ENCODE data around the gene KLHL35. TPM values are rescaled to one million over a fixed set of nuclear protein-coding genes. Genes with fewer than 3 reads are reported as not detected.

The KLHL35 gene
- total and polyA plus RNA-seq, 5 donors from 2014 or later, result 0.31 to 0.78 (median 0.48) TPM; not detected in 1

- peaks cover 22% of the 10 kb centered on the region for H3K4me1 ChIP-seq (ENCODE audit: control insufficient read depth, insufficient read depth, low read length, poor library complexity, severe bottlenecking)
- H3K36me3 ChIP-seq (ENCODE audit: control insufficient read depth, insufficient read depth, low read length), result peaks cover 23% of the 10 kb centered on the region
- no peaks in the 10 kb centered on the region for H3K27me3 ChIP-seq (ENCODE audit: control insufficient read depth, insufficient read depth, low read length)
- H3K9me3 Mint-ChIP-seq, result no peaks in the 10 kb centered on the region
- peaks cover 8% of the 10 kb centered on the region for H3K36me3 Mint-ChIP-seq
- peaks cover 0 to 19% (median 17%) of the 10 kb centered on the region in 4 donors for H3K4me1 Mint-ChIP-seq
- no peak overlapping the region for H3K4me3 ChIP-seq (ENCODE audit: low read depth, low read length)
- peak overlapping the region in 1 of 4 donors; percentile 41 for H3K4me3 Mint-ChIP-seq
- no peak for ATAC-seq (ENCODE audit: low read depth in 2 of 2)
- no peak overlapping the region for H3K27ac Mint-ChIP-seq
- H3K27ac ChIP-seq (ENCODE audit: insufficient read depth, low read length, poor library complexity, severe bottlenecking), result no peak overlapping the region
- H3K9me3 ChIP-seq (ENCODE audit: control insufficient read depth in 2 of 2, low read length in 2 of 2), result no peaks in the 10 kb centered on the region
- no peaks in the 10 kb centered on the region for H3K27me3 Mint-ChIP-seq
- no peak for DNase-seq
Measured at GRCh38 chr11:75472081-75472732, 39.2 kb upstream of the KLHL35 start.

- no peak for ATAC-seq (ENCODE audit: low read depth in 2 of 2)
- Mint-ChIP-seq H3K36me3 (peaks cover 8% of the 10 kb centered on the region), H3K9me3 (no peaks in the 10 kb centered on the region), H3K27me3 (no peaks in the 10 kb centered on the region), H3K27ac (no peak overlapping the region), H3K4me1 (peaks cover 0 to 18% (median 16%) of the 10 kb centered on the region in 4 donors), H3K4me3 (no peak overlapping the region)
- H3K27ac ChIP-seq (ENCODE audit: insufficient read depth, low read length, poor library complexity, severe bottlenecking), result no peak overlapping the region
- peaks cover 18% of the 10 kb centered on the region for H3K4me1 ChIP-seq (ENCODE audit: control insufficient read depth, insufficient read depth, low read length, poor library complexity, severe bottlenecking)
- no peaks in the 10 kb centered on the region for H3K9me3 ChIP-seq (ENCODE audit: control insufficient read depth in 2 of 2, low read length in 2 of 2)
- peaks cover 22% of the 10 kb centered on the region for H3K36me3 ChIP-seq (ENCODE audit: control insufficient read depth, insufficient read depth, low read length)
- no peak overlapping the region for H3K4me3 ChIP-seq (ENCODE audit: low read depth, low read length)
- H3K27me3 ChIP-seq (ENCODE audit: control insufficient read depth, insufficient read depth, low read length), result no peaks in the 10 kb centered on the region
- no peak for DNase-seq
Measured at GRCh38 chr11:75471176-75471973, 38.4 kb upstream of the KLHL35 start.

DNA sequence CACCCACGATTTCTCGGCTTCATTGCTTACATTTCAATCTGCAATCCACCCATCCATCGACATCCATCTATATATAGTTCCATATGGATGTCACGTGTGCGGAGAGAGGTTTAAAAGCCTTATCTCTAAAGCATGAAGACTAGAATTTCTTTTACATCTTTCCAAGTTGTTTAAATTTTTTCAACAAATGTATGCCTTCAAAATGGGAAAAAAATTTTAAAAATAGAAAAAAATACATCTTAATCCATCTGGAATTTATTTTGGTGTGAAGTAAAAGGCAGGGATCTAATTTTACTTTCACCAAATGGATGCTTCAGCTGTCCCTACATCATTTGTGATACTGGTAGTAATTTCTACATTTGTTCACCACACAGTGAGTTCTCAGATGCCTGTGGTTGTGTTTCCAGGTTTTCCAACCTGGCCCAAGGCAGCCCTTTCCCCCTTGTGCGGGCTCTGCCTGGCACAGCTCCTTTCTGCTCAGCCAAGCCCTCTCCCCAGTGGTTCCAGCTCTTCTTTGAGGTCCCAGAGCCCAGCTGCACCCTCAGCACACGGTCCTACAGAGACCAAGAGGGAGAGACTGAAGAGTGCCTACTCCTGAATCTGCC, 37.6 kb upstream of the KLHL35 start:
- no peak for ATAC-seq (ENCODE audit: low read depth in 2 of 2)
- H3K4me1 ChIP-seq (ENCODE audit: control insufficient read depth, insufficient read depth, low read length, poor library complexity, severe bottlenecking), result peaks cover 10% of the 10 kb centered on the region
- no peak overlapping the region for H3K27ac ChIP-seq (ENCODE audit: insufficient read depth, low read length, poor library complexity, severe bottlenecking)
- DNase-seq, result no peak
- Mint-ChIP-seq H3K27ac (no peak overlapping the region), H3K27me3 (no peaks in the 10 kb centered on the region), H3K4me3 (no peak overlapping the region), H3K9me3 (no peaks in the 10 kb centered on the region), H3K36me3 (peaks cover 8% of the 10 kb centered on the region), H3K4me1 (peaks cover 0 to 10% (median 10%) of the 10 kb centered on the region in 4 donors)
- no peaks in the 10 kb centered on the region for H3K9me3 ChIP-seq (ENCODE audit: control insufficient read depth in 2 of 2, low read length in 2 of 2)
- peaks cover 22% of the 10 kb centered on the region for H3K36me3 ChIP-seq (ENCODE audit: control insufficient read depth, insufficient read depth, low read length)
- no peaks in the 10 kb centered on the region for H3K27me3 ChIP-seq (ENCODE audit: control insufficient read depth, insufficient read depth, low read length)
- no peak overlapping the region for H3K4me3 ChIP-seq (ENCODE audit: low read depth, low read length)

DNA sequence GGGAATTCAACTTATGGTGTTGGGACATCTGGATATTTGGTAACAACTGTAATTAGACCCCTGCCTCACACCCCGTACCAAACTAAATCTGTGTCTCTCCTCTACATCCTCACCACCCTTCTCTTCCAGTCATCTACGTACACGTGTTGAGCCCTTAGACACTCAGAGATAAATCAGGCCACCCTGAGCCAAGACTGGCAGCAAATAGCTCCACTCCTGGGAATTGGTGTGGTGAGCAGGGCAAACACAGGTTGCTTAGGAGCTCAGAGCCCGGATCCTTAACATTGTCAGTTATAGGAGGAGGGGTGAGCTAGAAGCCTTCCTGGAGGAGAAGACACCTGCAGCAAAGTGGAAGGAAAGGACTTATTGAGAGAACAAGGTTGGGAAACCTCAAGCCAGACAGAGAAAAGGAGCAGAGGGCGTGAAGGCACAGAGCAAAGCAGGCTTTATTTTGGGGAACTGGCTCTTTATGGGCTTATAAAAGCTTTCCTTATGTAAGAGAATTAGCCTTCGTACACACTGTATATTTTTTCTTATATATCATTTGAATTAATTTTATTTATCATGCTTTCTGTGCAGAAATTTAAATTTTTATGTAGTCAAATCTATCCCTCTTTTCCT, 36.9 kb upstream of the KLHL35 start:
- Mint-ChIP-seq H3K27ac (peak overlapping the region in 1 of 3 donors; percentile 2), H3K9me3 (no peaks in the 10 kb centered on the region), H3K4me3 (no peak overlapping the region)

DNA sequence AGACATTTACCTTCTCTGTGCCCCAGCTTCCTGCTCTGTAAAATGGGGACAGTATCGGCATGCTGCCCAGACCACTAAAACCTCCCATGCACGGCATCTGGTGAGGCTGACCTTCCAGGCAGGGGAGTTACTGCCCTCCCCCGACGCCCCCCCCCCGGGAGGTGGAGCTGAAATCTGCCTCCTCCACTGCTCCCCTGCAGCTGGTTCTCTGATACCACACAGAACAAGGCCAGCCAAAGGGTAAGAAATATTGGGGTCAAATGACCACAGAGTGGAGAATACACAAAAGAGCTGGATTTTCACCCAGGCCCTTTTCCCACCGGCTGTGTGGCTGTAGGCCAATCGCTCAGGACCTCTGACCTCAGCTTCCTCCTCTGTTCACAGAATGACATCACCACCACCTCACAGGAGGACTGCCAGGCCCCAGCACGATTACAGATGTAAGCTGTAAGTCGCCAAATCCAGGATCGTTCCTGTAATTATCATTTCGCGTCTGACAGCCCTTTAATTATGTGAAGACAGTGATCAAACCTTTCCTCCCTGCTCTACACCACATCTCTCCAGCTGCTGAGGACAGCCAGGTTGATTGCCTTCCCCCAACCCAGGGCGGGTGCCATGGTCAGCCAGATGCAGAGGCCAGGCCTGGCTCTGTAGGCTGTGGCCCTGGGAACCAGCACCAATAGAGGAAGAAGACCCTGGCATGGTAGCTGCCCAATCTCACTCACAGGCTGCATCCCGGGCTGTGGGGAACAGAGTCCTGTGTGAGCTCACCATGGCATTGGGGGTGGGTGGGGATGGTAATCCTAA, 35.7 kb upstream of the KLHL35 start:
- Mint-ChIP-seq H3K27me3 (no peaks in the 10 kb centered on the region), H3K27ac (no peak overlapping the region), H3K4me1 (peaks cover 0 to 2% (median 0%) of the 10 kb centered on the region in 4 donors), H3K36me3 (peaks cover 12% of the 10 kb centered on the region), H3K4me3 (no peak overlapping the region), H3K9me3 (no peaks in the 10 kb centered on the region)
- Histone ChIP-seq H3K4me3 (ENCODE audit: low read depth, low read length) (no peak overlapping the region), H3K27ac (ENCODE audit: insufficient read depth, low read length, poor library complexity, severe bottlenecking) (no peak overlapping the region), H3K9me3 (ENCODE audit: control insufficient read depth in 2 of 2, low read length in 2 of 2) (no peaks in the 10 kb centered on the region), H3K36me3 (ENCODE audit: control insufficient read depth, insufficient read depth, low read length) (peaks cover 22% of the 10 kb centered on the region), H3K4me1 (ENCODE audit: control insufficient read depth, insufficient read depth, low read length, poor library complexity, severe bottlenecking) (no peaks in the 10 kb centered on the region), H3K27me3 (ENCODE audit: control insufficient read depth, insufficient read depth, low read length) (no peaks in the 10 kb centered on the region)
- DNase-seq (no peak), ATAC-seq (ENCODE audit: low read depth in 2 of 2) (no peak)

More for the DNA sequence above, 36.9 kb upstream of the KLHL35 start:
- DNase-seq, result no peak
- ATAC-seq (ENCODE audit: low read depth in 2 of 2), result no peak
- peaks cover 8% of the 10 kb centered on the region for H3K36me3 Mint-ChIP-seq
- Histone ChIP-seq H3K4me3 (ENCODE audit: low read depth, low read length) (no peak overlapping the region), H3K36me3 (ENCODE audit: control insufficient read depth, insufficient read depth, low read length) (peaks cover 22% of the 10 kb centered on the region), H3K27me3 (ENCODE audit: control insufficient read depth, insufficient read depth, low read length) (no peaks in the 10 kb centered on the region), H3K4me1 (ENCODE audit: control insufficient read depth, insufficient read depth, low read length, poor library complexity, severe bottlenecking) (peaks cover 4% of the 10 kb centered on the region), H3K27ac (ENCODE audit: insufficient read depth, low read length, poor library complexity, severe bottlenecking) (no peak overlapping the region), H3K9me3 (ENCODE audit: control insufficient read depth in 2 of 2, low read length in 2 of 2) (no peaks in the 10 kb centered on the region)
- peaks cover 0 to 6% (median 3%) of the 10 kb centered on the region in 4 donors for H3K4me1 Mint-ChIP-seq
- H3K27me3 Mint-ChIP-seq, result no peaks in the 10 kb centered on the region

DNA sequence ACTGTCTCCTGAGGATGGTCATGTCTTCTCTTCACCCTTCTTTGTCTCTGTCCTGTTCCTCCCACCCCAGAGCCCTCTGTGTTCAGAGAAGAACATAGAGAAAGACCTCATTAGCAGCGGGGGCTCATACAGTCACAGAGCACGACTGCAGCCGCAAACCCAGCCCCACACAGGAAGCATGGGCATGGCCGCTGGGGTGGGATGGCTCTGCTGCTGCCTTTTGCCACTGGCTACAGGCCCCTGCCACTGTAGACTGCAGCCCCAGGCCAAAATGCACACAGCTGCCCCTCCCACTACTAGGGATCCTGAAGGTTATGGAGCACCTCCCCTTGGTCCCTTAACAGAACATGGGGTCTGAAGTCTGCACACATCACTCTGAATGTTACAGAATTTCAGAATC, 34.9 kb upstream of the KLHL35 start:
- no peak for ATAC-seq (ENCODE audit: low read depth in 2 of 2)

DNA sequence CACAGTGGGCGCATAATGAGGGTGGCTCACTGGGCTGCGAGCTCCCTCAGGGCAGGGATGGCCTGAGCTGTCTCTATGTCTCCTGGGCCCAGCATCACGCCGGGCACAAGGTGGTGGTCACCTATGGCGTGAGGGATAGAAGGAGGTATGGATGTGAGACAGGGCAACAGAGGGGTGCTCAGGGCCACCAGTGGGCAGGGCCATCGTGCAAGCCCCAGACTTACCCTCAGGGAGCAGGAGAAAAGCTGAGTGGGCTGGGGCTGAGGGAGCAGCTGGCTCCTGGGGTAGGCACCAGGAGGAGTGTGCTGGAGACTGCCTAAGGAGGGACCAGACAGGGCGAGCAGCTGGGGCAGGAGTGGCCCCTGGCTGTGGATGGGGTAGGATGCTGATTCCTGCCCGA, 34.3 kb upstream of the KLHL35 start:
- Mint-ChIP-seq H3K27me3 (no peaks in the 10 kb centered on the region), H3K27ac (no peak overlapping the region), H3K4me3 (no peak overlapping the region), H3K9me3 (no peaks in the 10 kb centered on the region), H3K36me3 (peaks cover 8% of the 10 kb centered on the region), H3K4me1 (no peaks in the 10 kb centered on the region)
- Histone ChIP-seq H3K4me3 (ENCODE audit: low read depth, low read length) (no peak overlapping the region), H3K27ac (ENCODE audit: insufficient read depth, low read length, poor library complexity, severe bottlenecking) (no peak overlapping the region), H3K4me1 (ENCODE audit: control insufficient read depth, insufficient read depth, low read length, poor library complexity, severe bottlenecking) (no peaks in the 10 kb centered on the region), H3K36me3 (ENCODE audit: control insufficient read depth, insufficient read depth, low read length) (peaks cover 13% of the 10 kb centered on the region), H3K27me3 (ENCODE audit: control insufficient read depth, insufficient read depth, low read length) (no peaks in the 10 kb centered on the region), H3K9me3 (ENCODE audit: control insufficient read depth in 2 of 2, low read length in 2 of 2) (no peaks in the 10 kb centered on the region)
- ATAC-seq (ENCODE audit: low read depth in 2 of 2) (no peak), DNase-seq (no peak)

More for the DNA sequence above, 34.9 kb upstream of the KLHL35 start:
- Mint-ChIP-seq H3K9me3 (no peaks in the 10 kb centered on the region), H3K4me1 (peaks cover 0 to 2% (median 0%) of the 10 kb centered on the region in 4 donors), H3K27ac (no peak overlapping the region), H3K4me3 (no peak overlapping the region), H3K36me3 (peaks cover 12% of the 10 kb centered on the region), H3K27me3 (no peaks in the 10 kb centered on the region)
- H3K36me3 ChIP-seq (ENCODE audit: control insufficient read depth, insufficient read depth, low read length), result peaks cover 19% of the 10 kb centered on the region
- no peak overlapping the region for H3K27ac ChIP-seq (ENCODE audit: insufficient read depth, low read length, poor library complexity, severe bottlenecking)
- no peaks in the 10 kb centered on the region for H3K9me3 ChIP-seq (ENCODE audit: control insufficient read depth in 2 of 2, low read length in 2 of 2)
- H3K4me3 ChIP-seq (ENCODE audit: low read depth, low read length), result no peak overlapping the region
- H3K27me3 ChIP-seq (ENCODE audit: control insufficient read depth, insufficient read depth, low read length), result no peaks in the 10 kb centered on the region
- no peak for DNase-seq
- H3K4me1 ChIP-seq (ENCODE audit: control insufficient read depth, insufficient read depth, low read length, poor library complexity, severe bottlenecking), result no peaks in the 10 kb centered on the region

Data from CD4-positive, CD25-positive, alpha-beta regulatory T cell (primary cell).